Cardiac muscle cell (in vitro differentiated cells and primary cell): ENCODE measurements around the gene NPLOC4. TPM values are rescaled to one million over a fixed set of nuclear protein-coding genes. Genes with fewer than 3 reads are reported as not detected.
A peak's percentile ranks its signal among the peaks of the same experiment; 100 is the strongest.

Source experiments
- DNase-seq, 2 donors: peaks; one replicate each; pipeline versions ENCODE4 v3.0.0 to v3.0.0-alpha.2; 2010 to 2017; ENCODE audit warnings: low read depth in 1 of 2, low spot score in 1 of 2
- H3K27ac ChIP-seq: fragments of 200-600 bp; sonication (generic); 2 replicates; pipeline ENCODE4 v1.5.1; 2016
- H3K27me3 ChIP-seq: fragments of 200-600 bp; sonication (generic); 2 replicates; pipeline ENCODE4 v1.6.0; 2016; ENCODE audit warnings: control low read depth
- H3K36me3 ChIP-seq: fragments of 200-600 bp; sonication (generic); 2 replicates; pipeline ENCODE4 v1.5.1; 2016; ENCODE audit warnings: control low read depth
- H3K4me1 ChIP-seq: fragments of 200-600 bp; sonication (generic); 2 replicates; pipeline ENCODE4 v1.8.1; 2017; ENCODE audit warnings: low read depth, mild to moderate bottlenecking, mixed run types
- H3K4me3 ChIP-seq: fragments of 200-600 bp; sonication (generic); 2 replicates; pipeline ENCODE4 v1.5.1; 2016; ENCODE audit warnings: mild to moderate bottlenecking
- H3K9me3 ChIP-seq: fragments of 200-600 bp; sonication (generic); 2 replicates; pipeline ENCODE4 v1.5.1; 2017; ENCODE audit warnings: low read depth, mild to moderate bottlenecking, control low read depth
- CTCF ChIP-seq: IDR thresholded peaks from 2 replicates; pipeline ENCODE4 v1.5.1; 2012; ENCODE audit warnings: low read depth, mild to moderate bottlenecking, low read length
- polyA plus RNA-seq: library from polyadenylated mRNA; unstranded; fragments of >200 nt; fragmentation: Nextera tagmentation; extraction: Ambion mirVana; gene quantifications from 2 replicates; pipeline ENCODE4 v1.2.1, GENCODE V29; 2016
- total RNA-seq: library from RNA; depleted of rRNA; stranded (reverse); fragments of >200 nt; gene quantifications from 2 replicates; pipeline ENCODE4 v1.2.3, GENCODE V29; 2016

Gene NPLOC4
- total and polyA plus RNA-seq, 2 experiments from 2014 or later, result 51.5 to 53.8 TPM

- H3K4me3 ChIP-seq, result peak overlapping the region; percentile 23
- peak in 1 of 2 donors; percentile 12 for DNase-seq
- H3K27ac ChIP-seq, result no peak overlapping the region
- no peak for TF ChIP-seq CTCF
- no peaks in the 10 kb centered on the region for H3K9me3 ChIP-seq
- H3K27me3 ChIP-seq, result peaks cover 5% of the 10 kb centered on the region
- peaks cover 42% of the 10 kb centered on the region for H3K4me1 ChIP-seq
- H3K36me3 ChIP-seq, result no peaks in the 10 kb centered on the region
Observed at GRCh38 chr17:81520021-81520901, 116.7 kb downstream of the NPLOC4 start.

- Histone ChIP-seq H3K4me3 (peak overlapping the region; percentile 23), H3K9me3 (no peaks in the 10 kb centered on the region), H3K36me3 (no peaks in the 10 kb centered on the region), H3K4me1 (peaks cover 42% of the 10 kb centered on the region), H3K27me3 (peaks cover 5% of the 10 kb centered on the region), H3K27ac (no peak overlapping the region)
- peak; percentile 16 for TF ChIP-seq CTCF
- DNase-seq, result peak in 1 of 2 donors; percentile 53
Observed at GRCh38 chr17:81519284-81520020, 117.5 kb downstream of the NPLOC4 start.

- H3K4me1 ChIP-seq, result peaks cover 42% of the 10 kb centered on the region
- no peak overlapping the region for H3K27ac ChIP-seq
- no peaks in the 10 kb centered on the region for H3K9me3 ChIP-seq
- no peak for TF ChIP-seq CTCF
- DNase-seq, result peak; percentile 33 to 34
- H3K4me3 ChIP-seq, result peak overlapping the region; percentile 23
- H3K27me3 ChIP-seq, result peaks cover 5% of the 10 kb centered on the region
- H3K36me3 ChIP-seq, result no peaks in the 10 kb centered on the region
Observed at GRCh38 chr17:81518785-81519283, 118.1 kb downstream of the NPLOC4 start.

- Histone ChIP-seq H3K4me1 (peaks cover 36% of the 10 kb centered on the region), H3K9me3 (no peaks in the 10 kb centered on the region), H3K36me3 (no peaks in the 10 kb centered on the region), H3K27me3 (peaks cover 5% of the 10 kb centered on the region), H3K27ac (no peak overlapping the region), H3K4me3 (no peak overlapping the region)
- TF ChIP-seq CTCF, result no peak
- DNase-seq, result peak; percentile 29 to 55
Observed at GRCh38 chr17:81518113-81518784, 118.7 kb downstream of the NPLOC4 start.
